DOHH2 (cell line): ENCODE measurements around the gene FASLG.

Experiments
- EZH2phosphoT487 ChIP-seq: fragments of 200-600 bp; sonication (generic); IDR thresholded peaks from 2 replicates; pipeline ENCODE4 v1.6.1; 2017; ENCODE audit warnings: borderline replicate concordance, mild to moderate bottlenecking, antibody characterized with exemption, low read length, moderate library complexity, mixed read lengths
- TF ChIP-seq, protein P1 (sequence below): fragments of 200-600 bp; sonication (generic); IDR thresholded peaks from one replicate; pipeline ENCODE4 v1.5.1; 2014; ENCODE audit warnings: antibody characterized with exemption, mild to moderate bottlenecking, low read depth, low read length; ENCODE audit not compliant: poor library complexity, severe bottlenecking

DNA sequence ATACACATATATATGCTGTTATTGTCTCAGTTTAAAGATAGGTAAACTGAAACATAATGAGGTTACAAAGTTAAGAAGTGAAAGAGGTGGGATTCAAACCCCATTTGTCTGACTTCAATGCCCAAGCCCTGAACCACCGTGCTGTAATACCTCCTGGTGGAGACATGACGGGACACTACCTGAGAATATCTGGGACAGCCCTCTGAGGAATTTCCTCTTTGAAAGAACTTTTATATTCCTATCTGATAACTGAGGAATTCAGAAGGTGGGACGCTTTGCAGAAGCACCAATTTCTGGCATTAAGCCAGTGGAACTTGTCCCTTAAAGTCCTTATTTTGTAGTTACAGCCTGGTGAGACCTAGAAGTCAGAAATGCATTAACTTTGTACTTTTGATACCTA is 32.1 kb upstream of the FASLG start:
- TF ChIP-seq, protein P1, sequence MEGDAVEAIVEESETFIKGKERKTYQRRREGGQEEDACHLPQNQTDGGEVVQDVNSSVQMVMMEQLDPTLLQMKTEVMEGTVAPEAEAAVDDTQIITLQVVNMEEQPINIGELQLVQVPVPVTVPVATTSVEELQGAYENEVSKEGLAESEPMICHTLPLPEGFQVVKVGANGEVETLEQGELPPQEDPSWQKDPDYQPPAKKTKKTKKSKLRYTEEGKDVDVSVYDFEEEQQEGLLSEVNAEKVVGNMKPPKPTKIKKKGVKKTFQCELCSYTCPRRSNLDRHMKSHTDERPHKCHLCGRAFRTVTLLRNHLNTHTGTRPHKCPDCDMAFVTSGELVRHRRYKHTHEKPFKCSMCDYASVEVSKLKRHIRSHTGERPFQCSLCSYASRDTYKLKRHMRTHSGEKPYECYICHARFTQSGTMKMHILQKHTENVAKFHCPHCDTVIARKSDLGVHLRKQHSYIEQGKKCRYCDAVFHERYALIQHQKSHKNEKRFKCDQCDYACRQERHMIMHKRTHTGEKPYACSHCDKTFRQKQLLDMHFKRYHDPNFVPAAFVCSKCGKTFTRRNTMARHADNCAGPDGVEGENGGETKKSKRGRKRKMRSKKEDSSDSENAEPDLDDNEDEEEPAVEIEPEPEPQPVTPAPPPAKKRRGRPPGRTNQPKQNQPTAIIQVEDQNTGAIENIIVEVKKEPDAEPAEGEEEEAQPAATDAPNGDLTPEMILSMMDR = no peak
- no peak for TF ChIP-seq EZH2phosphoT487
